Measurements from ENCODE around the gene VWF.

The VWF gene

DNA sequence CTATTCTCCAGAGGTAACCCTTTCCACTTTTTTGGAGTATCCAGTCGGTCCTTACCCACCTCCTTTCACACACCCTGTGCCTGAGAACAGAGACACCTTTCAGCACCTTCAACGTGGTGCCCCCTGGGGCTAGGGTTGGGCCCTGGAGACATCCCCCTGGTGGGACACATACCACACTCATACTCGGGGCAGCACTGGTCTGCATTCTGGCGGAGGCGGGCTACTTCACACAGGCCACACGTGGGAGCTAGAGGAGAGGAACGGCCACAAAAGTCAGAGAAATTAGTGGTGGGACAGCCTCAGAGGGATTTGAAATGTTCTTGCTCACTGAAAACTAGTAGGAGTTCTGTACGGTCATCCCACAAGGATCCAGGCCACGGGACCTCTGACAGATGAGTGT lies 139.6 kb downstream of the VWF start:
- H3K4me3 ChIP-seq, result no peak overlapping the region
- H3K27ac ChIP-seq, result no peak overlapping the region
- TF ChIP-seq, protein P1, sequence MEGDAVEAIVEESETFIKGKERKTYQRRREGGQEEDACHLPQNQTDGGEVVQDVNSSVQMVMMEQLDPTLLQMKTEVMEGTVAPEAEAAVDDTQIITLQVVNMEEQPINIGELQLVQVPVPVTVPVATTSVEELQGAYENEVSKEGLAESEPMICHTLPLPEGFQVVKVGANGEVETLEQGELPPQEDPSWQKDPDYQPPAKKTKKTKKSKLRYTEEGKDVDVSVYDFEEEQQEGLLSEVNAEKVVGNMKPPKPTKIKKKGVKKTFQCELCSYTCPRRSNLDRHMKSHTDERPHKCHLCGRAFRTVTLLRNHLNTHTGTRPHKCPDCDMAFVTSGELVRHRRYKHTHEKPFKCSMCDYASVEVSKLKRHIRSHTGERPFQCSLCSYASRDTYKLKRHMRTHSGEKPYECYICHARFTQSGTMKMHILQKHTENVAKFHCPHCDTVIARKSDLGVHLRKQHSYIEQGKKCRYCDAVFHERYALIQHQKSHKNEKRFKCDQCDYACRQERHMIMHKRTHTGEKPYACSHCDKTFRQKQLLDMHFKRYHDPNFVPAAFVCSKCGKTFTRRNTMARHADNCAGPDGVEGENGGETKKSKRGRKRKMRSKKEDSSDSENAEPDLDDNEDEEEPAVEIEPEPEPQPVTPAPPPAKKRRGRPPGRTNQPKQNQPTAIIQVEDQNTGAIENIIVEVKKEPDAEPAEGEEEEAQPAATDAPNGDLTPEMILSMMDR (IDR thresholded peaks at IDR 0.05), result no peak
- no peak for DNase-seq (ENCODE audit: low spot score)

DNA sequence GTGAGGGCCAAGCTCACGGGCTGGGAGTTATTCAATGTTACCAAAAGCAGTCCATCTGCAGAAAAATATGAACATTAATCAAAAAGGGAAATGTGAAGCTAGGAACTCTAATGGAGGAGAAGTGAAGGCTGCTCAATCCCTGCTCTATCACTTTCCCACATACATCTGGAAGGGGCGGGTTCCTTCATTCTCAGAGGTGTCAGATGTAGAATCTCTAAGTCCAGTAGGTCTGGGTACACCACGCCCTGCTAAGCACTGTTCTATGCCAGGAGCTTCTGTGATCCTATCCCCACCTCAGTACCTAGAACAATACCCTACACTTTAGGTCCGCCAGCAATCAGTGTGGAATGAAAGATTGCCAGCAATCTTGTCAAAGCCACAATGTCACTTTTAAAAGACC lies 142.4 kb downstream of the VWF start:
- no peak overlapping the region for H3K27ac ChIP-seq
- TF ChIP-seq, protein P1 (IDR thresholded peaks at IDR 0.05), result no peak
- no peak for DNase-seq (ENCODE audit: low spot score)
- no peak overlapping the region for H3K4me3 ChIP-seq

DNA sequence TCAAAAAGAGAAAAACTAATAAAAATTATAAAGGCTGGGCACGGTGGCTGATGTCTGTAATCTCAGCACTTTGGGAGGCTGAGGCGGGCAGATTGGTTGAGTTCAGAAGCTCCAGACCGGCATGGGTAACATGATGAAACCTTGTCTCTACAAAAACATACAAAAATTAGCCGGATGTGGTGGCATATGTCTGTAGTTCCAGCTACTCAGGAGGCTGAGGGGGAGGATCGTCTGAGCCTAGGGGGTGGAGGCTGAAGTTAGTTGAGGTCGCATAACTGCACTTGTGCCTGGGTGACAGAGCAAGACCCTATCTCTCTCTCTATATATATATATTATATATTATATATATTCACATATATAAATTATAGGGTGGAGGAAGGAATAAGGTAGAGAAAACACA lies 146.9 kb downstream of the VWF start:
- TF ChIP-seq, protein P1 (IDR thresholded peaks at IDR 0.05), result no peak
- H3K27ac ChIP-seq, result no peak overlapping the region
- DNase-seq (ENCODE audit: low spot score), result no peak

DNA sequence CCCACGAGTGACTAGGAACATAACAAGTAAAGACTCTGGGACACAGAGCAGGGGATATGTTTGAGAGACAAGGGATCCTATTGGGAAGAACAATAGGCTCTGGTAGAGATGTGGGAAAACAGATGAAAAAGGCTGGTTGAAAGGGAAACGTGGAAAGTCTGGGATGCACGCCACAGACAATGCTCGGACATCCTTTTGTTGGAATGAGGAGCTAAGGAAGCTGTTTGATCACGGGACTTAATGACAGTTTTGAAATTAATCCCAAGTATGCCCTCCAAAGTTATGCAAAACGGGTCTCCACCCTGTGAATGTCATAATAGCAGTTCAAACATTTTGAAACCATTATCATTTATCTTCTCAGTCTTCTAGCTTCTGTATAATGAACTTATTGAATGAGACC lies 147.8 kb downstream of the VWF start:
- TF ChIP-seq, protein P1 (IDR thresholded peaks at IDR 0.05), result no peak
- Histone ChIP-seq H3K4me3 (no peak overlapping the region), H3K27ac (no peak overlapping the region)
- DNase-seq (ENCODE audit: low spot score), result no peak

More for the DNA sequence above, 146.9 kb downstream of the VWF start:
- H3K4me3 ChIP-seq, result no peak overlapping the region

DNA sequence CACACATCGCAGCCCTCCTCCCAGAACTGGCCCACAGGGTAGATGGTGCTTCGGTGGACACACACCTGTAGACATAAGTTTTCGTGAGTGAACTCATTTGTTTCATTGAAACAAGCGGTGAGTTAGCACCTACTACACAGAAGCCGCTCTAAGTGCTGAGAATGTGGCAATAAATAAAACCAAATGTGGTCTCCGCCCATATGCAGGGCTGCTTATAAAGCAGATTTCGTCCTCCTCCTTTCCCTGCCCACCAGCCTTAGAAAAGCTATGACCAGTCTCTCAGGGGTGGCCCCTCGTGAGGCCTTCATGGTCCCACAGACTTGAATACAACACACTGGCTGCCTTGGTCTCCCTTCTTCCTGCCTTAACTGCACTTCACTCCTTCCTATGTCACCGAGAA lies 148.3 kb downstream of the VWF start:
- TF ChIP-seq, protein P1 (IDR thresholded peaks at IDR 0.05), result no peak
- H3K27ac ChIP-seq, result no peak overlapping the region
- H3K4me3 ChIP-seq, result no peak overlapping the region
- DNase-seq (ENCODE audit: low spot score), result no peak

DNA sequence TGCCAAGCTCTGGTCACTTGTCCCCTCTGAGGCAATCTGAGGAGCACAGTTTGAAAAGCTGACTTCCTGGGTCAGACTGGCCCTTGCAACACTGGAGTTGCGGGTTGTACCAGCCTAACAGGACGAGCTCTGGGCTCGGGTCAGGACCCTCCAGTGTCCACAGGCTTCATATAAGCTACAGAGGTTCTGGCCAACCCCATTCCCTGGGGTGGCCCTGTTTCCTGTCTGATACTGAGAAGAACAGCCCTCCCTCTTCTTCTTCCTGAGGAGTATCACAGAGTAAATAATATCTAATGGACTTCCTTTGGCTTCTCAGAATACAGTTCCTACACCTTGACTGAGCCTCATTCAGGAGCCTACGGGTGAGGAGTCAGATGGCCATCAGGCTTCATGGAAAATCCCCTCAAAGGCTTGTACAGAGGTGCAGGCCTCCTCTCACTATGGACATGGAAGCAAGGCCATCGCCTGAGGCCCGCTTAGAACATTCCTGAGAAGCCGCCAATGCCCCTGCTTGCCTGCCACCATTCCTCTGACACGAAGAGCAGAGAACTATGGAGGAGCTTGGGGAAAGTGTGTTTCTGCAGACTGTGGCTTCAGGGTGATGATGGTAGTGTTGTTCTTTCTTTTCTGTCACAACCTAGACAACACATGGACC lies 150.9 kb downstream of the VWF start:
- no peak overlapping the region for H3K27ac ChIP-seq
- TF ChIP-seq, protein P1 (IDR thresholded peaks at IDR 0.05), result no peak
- DNase-seq (ENCODE audit: low spot score), result no peak
- no peak overlapping the region for H3K4me3 ChIP-seq

DNA sequence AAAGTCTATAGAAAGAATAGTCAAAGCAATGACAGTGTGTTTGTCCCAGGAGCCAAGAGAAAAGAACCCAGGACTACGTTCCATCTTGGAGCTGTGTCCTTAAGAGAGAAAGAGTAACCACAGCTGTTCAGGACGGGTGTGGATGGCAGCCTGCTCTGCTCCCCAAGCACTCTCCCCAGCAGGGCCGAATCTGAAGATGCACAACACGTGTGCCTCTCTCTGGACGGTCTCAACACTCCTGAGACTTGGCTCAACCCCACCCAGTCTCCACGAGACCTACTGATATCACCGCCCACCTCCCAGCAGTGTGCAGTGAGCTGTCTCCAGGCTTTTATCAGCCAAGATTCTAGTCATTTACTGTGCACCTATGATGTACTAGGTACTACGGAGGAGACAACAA lies 152.1 kb downstream of the VWF start:
- no peak for DNase-seq (ENCODE audit: low spot score)
- TF ChIP-seq, protein P1 (IDR thresholded peaks at IDR 0.05), result no peak
- no peak overlapping the region for H3K4me3 ChIP-seq
- no peak overlapping the region for H3K27ac ChIP-seq
